Stomach smooth muscle (tissue), 2 donors: Measurements from ENCODE around the gene UBE2D2.
A peak's percentile ranks its signal among the peaks of the same experiment; 100 is the strongest.

Experiments
- H3K27ac ChIP-seq: one replicate; pipeline ENCODE4 v1.7.0; 2013; ENCODE audit warnings: mild to moderate bottlenecking, low read length, inconsistent platforms
- H3K27me3 ChIP-seq, 2 donors: one replicate each; pipeline ENCODE4 v1.7.0; 2013; ENCODE audit warnings: low read length in 2 of 2; ENCODE audit not compliant: insufficient read depth in 2 of 2, control insufficient read depth in 1 of 2
- H3K36me3 ChIP-seq, 2 donors: one replicate each; pipeline ENCODE4 v1.7.0; 2013; ENCODE audit warnings: low read length in 2 of 2; ENCODE audit not compliant: control insufficient read depth in 2 of 2, insufficient read depth in 2 of 2
- H3K4me1 ChIP-seq: one replicate; pipeline ENCODE4 v1.7.0; 2013; ENCODE audit warnings: low read length; ENCODE audit not compliant: control insufficient read depth, insufficient read depth
- H3K4me3 ChIP-seq, 2 donors: one replicate each; pipeline ENCODE4 v1.7.0; 2013; ENCODE audit warnings: low read length in 2 of 2
- H3K9ac ChIP-seq, 2 donors: one replicate each; pipeline ENCODE4 v1.7.0; 2013; ENCODE audit warnings: low read length in 2 of 2, mild to moderate bottlenecking in 1 of 2
- H3K9me3 ChIP-seq, 2 donors: one replicate each; pipeline ENCODE4 v1.7.0; 2013; ENCODE audit warnings: low read length in 2 of 2; ENCODE audit not compliant: control insufficient read depth in 2 of 2
- donor health status: healthy.
- donor health status: Pancreatic carcinoma.

UBE2D2 gene

DNA sequence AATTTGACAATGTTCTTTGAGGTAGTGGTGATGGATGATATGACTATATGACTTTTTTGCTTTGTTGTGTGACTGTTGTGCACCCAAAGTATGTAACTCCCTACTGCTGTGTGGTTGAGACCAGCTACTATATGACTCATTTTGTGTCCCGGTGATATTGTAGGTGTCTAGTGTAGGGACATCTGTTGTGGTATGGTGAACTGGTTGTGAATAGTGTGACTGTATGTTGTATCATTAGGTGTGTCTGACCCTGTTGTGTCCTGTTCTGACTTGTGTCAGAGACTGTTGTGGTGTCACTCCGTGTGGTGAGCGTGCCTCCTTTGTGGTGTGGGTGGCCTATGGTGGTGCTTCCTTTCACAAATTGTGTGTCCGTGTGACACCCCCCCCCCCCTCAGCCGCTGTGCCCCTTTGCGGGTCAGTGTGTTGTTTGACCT lies 75.9 kb downstream of the UBE2D2 start:
- peaks cover 52% of the 10 kb centered on the region for H3K4me1 ChIP-seq
- H3K9ac ChIP-seq: no peak overlapping the region
- H3K4me3 ChIP-seq: peak overlapping the region; percentile 49 to 78
- H3K36me3 ChIP-seq: peaks cover 0 to 5% of the 10 kb centered on the region in 2 donors
- no peaks in the 10 kb centered on the region for H3K27me3 ChIP-seq
- no peaks in the 10 kb centered on the region for H3K9me3 ChIP-seq
- H3K27ac ChIP-seq: no peak overlapping the region

DNA sequence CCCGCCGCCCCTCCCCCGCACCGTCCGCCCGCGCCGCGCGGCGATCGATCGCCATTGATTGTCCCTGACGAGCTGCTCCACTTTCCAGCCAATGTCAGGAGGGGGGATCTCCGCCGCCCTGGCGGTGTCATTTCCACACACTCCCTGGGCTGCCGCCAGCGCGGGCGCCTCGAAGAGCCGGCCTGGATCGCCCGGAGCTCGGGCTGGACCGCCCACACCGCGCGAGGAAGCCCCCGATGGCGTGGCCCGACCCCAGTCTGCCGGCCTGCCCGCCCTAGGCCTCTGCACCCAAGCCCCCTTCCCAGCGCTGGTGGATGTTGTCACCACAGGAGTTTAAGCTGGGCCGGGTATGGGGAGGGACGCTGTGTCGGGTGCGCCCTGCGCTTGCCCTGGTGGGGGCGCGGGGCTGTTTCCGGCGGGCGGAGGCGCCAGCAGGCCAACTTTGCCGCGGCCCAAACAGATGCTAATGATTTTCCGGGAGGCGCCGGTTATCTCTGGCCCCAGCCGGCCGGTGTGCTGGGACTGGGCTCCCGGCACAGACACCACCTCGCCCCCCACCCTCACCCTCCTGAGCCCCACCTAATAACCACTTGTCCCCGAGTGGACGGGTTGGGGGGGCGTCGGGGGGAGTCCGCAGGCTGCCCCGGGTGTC lies 76.4 kb downstream of the UBE2D2 start:
- Histone ChIP-seq H3K4me1 (peaks cover 52% of the 10 kb centered on the region), H3K4me3 (peak overlapping the region; percentile 55 to 78), H3K27me3 (no peaks in the 10 kb centered on the region), H3K9me3 (no peaks in the 10 kb centered on the region), H3K36me3 (peaks cover 0 to under 1% of the 10 kb centered on the region in 2 donors), H3K27ac (peak overlapping the region; percentile 77), H3K9ac (peak overlapping the region; percentile 64 to 72)

DNA sequence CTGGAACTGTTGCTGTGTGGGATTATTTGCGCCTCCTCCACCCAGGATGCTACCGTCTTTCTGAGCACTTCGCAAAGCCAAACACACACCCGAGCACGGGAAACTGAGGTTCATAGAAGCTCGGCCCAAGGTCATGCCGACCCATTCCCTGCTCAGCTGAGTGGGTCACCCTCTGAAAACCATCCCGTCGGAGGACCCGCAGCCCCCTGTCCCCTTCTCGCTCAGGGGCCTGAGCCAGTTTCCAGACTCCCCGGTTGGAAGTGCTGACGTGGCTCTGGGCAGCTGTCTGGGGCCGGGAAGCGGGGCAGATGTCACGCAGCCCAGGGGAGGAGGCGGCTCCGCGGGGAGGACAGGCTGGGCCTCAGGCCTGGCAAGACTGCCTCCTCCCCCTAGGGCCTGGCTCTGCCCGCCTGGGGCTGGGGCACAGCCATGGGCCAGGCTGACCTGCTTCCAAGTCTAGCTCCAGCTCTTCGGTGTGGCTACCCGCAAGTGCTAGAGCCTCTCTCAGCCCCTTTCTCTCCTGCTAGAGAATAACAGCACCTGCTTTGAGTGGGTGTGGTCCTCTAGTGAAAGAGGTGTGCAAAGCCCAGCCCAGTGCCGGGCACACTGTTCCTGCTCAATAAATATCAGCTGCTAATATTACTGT lies 77.1 kb downstream of the UBE2D2 start:
- Histone ChIP-seq H3K27ac (peak overlapping the region; percentile 77), H3K36me3 (no peaks in the 10 kb centered on the region), H3K4me1 (peaks cover 50% of the 10 kb centered on the region), H3K4me3 (peak overlapping the region; percentile 55 to 78), H3K27me3 (no peaks in the 10 kb centered on the region), H3K9ac (peak overlapping the region; percentile 64 to 72), H3K9me3 (no peaks in the 10 kb centered on the region)

DNA sequence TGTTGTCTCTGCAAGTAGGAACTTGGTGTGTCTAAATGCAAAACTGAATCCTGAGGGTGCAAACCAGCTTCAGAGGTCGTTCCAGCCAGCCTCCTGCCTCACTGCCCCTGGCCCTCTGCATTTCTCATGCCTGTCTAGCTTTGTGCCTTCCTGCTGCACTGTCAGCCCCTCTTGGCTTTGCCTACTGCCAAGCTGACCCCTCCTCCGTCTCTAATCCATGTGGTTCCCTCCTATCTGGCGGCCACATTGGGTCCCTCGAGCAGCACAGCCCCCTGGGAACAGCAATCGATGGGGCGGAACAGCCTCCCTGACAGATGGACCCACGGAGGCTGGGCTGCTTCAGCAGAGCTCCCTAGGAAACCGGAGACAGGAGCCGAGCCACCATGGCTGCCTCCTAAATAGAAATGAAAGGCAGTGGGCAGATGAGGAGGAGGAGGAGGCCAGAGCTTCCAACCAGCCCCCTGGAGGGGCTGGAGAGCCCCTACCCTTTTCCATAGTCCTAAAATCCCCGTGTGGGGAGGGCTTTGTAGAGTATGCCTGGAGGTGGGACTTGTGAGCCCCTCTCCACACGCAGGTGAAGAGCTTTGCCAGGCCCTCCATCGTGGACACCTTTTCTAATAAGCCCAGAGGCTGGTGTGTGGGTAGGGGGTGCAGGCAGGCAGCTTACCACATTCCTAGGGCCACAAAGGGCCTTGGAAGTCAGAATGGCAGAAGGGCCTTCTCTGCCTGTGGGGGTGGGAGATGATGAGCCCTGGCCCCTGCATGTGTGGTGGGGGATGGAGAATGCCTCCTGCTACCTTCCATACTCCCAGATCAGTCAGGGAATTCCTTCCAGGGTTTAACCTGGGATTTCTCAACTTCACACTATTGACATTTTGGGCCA lies 77.8 kb downstream of the UBE2D2 start:
- peak overlapping the region; percentile 51 to 64 for H3K9ac ChIP-seq
- H3K27ac ChIP-seq: peak overlapping the region; percentile 77
- H3K27me3 ChIP-seq: no peaks in the 10 kb centered on the region
- H3K4me1 ChIP-seq: peaks cover 46% of the 10 kb centered on the region
- H3K36me3 ChIP-seq: no peaks in the 10 kb centered on the region
- H3K4me3 ChIP-seq: peak overlapping the region in 1 of 2 donors; percentile 78
- H3K9me3 ChIP-seq: no peaks in the 10 kb centered on the region

DNA sequence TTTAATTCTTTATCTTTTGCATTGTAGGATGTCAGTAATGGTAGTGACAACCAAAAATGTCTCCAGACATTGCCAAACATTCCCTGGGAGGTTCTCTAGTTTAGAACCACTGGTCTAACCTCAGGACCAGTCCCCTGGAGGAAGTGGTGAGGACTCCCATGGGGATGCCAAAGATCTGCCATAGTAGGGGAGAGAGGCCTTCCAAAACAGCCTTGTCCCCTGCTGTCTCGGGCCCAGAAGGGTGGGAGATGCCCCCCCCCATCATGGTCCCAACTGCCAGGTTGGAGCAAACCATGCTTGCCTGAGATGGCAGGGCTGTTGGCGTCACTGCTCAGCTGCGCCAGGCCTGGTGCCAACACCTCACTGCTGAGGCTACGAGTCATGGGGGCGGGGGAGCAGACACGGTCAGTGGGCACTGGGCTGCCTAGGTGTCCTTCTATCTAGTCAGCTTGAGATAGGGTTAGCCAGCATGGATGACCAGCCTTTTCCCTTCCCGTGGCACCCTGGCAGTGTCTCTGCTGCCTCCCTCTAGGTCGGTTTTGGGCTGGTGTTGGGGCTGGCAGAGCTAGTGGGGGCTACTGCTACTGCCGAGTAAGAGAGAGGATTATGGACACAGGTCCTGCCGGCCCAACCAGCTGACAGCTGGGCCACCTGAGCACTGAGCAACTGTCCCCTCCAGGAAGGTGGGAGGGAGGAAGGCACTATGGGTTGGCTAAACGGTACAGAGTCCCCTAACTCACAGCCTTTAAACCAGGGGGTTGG lies 78.7 kb downstream of the UBE2D2 start:
- Histone ChIP-seq H3K4me3 (no peak overlapping the region), H3K9ac (no peak overlapping the region), H3K9me3 (no peaks in the 10 kb centered on the region), H3K27ac (no peak overlapping the region), H3K27me3 (no peaks in the 10 kb centered on the region), H3K36me3 (no peaks in the 10 kb centered on the region), H3K4me1 (peaks cover 46% of the 10 kb centered on the region)

DNA sequence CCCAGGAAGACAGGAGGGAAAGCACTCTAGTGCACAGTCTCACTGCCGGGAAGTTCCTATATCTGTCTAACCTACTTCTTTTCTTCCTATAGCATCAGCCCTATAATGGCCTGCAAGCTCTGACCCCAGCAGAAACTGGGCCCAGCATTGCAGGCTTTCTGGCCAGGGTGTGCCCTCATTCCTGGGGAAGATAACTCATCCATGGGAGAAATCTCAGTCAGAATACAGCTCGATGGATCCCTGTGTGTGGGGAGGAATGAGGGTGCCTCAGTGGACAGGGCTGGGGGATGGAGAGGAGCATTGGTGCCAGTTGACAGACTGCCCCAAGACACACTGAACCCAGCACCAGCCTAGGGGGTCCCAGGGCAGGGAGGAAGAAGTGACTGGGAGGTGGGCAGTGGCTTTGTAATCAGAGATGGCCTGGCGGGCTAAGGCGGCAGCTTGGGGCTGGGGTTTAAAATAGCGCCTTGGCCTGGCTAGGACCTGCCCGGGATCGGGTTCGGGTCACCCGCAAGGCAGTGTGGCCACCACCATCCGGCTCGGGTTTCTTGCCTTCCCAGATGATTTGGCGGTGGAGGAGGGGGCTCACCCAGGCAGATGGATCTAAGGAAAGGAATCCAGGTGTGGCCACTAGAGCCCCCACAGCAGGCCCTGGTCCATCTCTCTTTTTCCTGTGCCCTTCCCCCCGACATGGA lies 79.4 kb downstream of the UBE2D2 start:
- no peak overlapping the region for H3K27ac ChIP-seq
- no peaks in the 10 kb centered on the region for H3K27me3 ChIP-seq
- H3K9me3 ChIP-seq: no peaks in the 10 kb centered on the region
- no peak overlapping the region for H3K9ac ChIP-seq
- no peaks in the 10 kb centered on the region for H3K36me3 ChIP-seq
- peaks cover 41% of the 10 kb centered on the region for H3K4me1 ChIP-seq
- H3K4me3 ChIP-seq: no peak overlapping the region

DNA sequence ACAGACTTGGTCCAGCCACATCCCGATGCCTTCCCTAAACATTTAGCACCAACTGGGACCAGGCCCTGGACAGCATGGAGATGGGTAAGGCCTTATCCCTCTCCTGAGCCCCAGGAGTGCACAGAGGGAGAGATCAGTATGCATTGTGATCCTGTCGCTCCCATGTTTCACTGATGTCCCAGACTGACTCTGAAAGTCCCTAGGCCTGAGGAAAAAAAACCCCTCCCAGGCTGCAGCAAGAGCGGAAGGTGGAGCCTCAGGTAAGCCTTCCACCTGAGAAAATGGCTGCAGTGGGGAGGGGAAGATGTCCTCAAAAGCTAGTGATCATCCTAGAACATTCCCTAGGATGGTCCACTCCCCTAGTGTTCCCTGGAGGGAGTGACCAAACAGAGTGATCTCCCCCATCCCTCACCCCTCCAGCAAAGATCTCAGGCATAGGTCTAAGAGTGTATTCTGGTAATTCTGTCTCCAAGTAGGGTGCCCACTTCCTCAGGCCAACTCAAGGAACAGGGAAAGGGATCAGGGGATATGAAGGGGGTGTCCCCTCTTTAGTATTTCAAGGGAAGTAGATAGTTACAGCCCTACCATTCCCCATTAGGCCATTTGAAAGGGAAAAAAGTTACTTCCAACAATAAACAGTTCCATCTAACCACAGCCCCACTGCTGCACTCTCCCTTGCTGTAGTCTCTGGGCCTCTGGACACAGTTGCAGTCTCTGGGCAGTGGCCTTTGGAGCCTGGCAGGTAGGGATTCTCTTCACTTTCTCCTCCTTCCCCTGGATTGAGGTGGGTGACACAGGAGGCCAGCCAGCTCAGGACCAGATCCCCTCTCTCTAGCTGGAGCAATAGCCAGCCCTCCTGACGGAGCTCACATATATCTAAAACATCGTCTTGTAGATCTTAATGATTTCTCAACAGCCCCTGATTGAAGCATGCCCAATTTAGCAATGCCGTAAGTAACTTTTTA lies 80.3 kb downstream of the UBE2D2 start:
- Histone ChIP-seq H3K4me1 (peaks cover 33% of the 10 kb centered on the region), H3K9ac (no peak overlapping the region), H3K9me3 (no peaks in the 10 kb centered on the region), H3K36me3 (no peaks in the 10 kb centered on the region), H3K4me3 (no peak overlapping the region), H3K27me3 (no peaks in the 10 kb centered on the region), H3K27ac (no peak overlapping the region)

DNA sequence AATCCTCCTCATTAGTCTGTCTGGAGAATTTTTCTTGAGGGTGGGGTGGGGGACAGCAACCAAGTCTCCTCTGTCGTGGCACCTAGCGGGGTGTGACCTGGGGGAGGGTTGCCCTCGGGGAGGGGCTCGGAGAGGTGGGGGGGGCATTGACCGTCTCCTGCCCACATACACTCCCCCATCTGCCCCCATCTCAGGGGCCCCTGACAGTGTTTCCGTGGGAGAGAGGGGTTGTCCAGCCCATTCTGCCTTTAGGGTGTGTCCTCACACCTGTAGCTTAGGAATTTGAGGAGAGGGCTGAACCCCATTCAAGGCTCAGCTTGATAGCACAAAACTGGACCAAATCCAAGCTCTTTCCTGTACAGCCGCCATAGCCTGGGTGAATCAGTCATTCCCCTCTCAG lies 81.1 kb downstream of the UBE2D2 start:
- no peak overlapping the region for H3K9ac ChIP-seq
- peaks cover 32% of the 10 kb centered on the region for H3K4me1 ChIP-seq
- H3K36me3 ChIP-seq: no peaks in the 10 kb centered on the region
- H3K4me3 ChIP-seq: no peak overlapping the region
- H3K27ac ChIP-seq: no peak overlapping the region
- H3K9me3 ChIP-seq: no peaks in the 10 kb centered on the region
- no peaks in the 10 kb centered on the region for H3K27me3 ChIP-seq
